Lung (tissue), 12 donors: ENCODE measurements around the gene ELL. TPM values are rescaled to one million over a fixed set of nuclear protein-coding genes. Genes with fewer than 3 reads are reported as not detected.

Experiments used
- ATAC-seq: fragments of 200-7000 bp; cut with Tn5 transposase; one replicate; pipeline ENCODE4 v1.9.1; 2020; ENCODE audit warnings: moderate number of reproducible peaks; ENCODE audit not compliant: insufficient read depth, low FRiP score
- DNase-seq, 3 donors: peaks; one replicate each; pipeline ENCODE4 v3.0.0-alpha.2; 2013 to 2017
- H3K27ac ChIP-seq, 2 donors: one replicate each; pipeline ENCODE4 v1.5.1; 2013; ENCODE audit warnings: mild to moderate bottlenecking in 2 of 2, moderate library complexity in 2 of 2, control low read depth in 1 of 2, inconsistent platforms in 1 of 2, low read depth in 1 of 2, low read length in 1 of 2
- H3K27me3 ChIP-seq, 3 donors: one replicate each; pipeline ENCODE4 v1.5.1; 2013; ENCODE audit warnings: low read length in 2 of 3; ENCODE audit not compliant: control insufficient read depth in 3 of 3, insufficient read depth in 3 of 3
- H3K36me3 ChIP-seq, 4 donors: one replicate each; pipeline ENCODE4 v1.5.1; 2013; ENCODE audit warnings: low read length in 4 of 4, mild to moderate bottlenecking in 1 of 4, moderate library complexity in 1 of 4; ENCODE audit not compliant: control insufficient read depth in 4 of 4, insufficient read depth in 4 of 4
- H3K4me1 ChIP-seq, 5 donors: one replicate each; pipeline ENCODE4 v1.5.1; 2013; ENCODE audit warnings: low read length in 5 of 5, mild to moderate bottlenecking in 2 of 5, moderate library complexity in 1 of 5; ENCODE audit not compliant: control insufficient read depth in 5 of 5, insufficient read depth in 5 of 5
- H3K4me3 ChIP-seq: one replicate; pipeline ENCODE4 v1.5.1; 2013; ENCODE audit warnings: mild to moderate bottlenecking, control low read depth, moderate library complexity
- H3K9ac ChIP-seq, 2 donors: one replicate each; pipeline ENCODE4 v1.5.1; 2013; ENCODE audit warnings: low read length in 2 of 2, control low read depth in 1 of 2; ENCODE audit not compliant: insufficient read depth in 1 of 2
- H3K9me3 ChIP-seq, 4 donors: one replicate each; pipeline ENCODE4 v1.5.1; 2013; ENCODE audit warnings: low read length in 3 of 4, mild to moderate bottlenecking in 1 of 4, moderate library complexity in 1 of 4; ENCODE audit not compliant: control insufficient read depth in 4 of 4, insufficient read depth in 3 of 4
- CTCF ChIP-seq: IDR thresholded peaks from 2 replicates; pipeline ENCODE4 v1.5.1; 2012; ENCODE audit warnings: mild to moderate bottlenecking; ENCODE audit errors: control extremely low read depth, extremely low read depth
- WGBS, 2 donors: extraction: QIAGEN DNeasy Blood & Tissue Kit; methylation state at CpG; one replicate each; pipeline ENCODE4 v1.1.7; 2013; 5-methylcytosine and 5-hydroxymethylcytosine counted together
- polyA plus RNA-seq, 2 donors: library from polyadenylated mRNA; stranded (reverse); fragments of 200-250 nt; gene quantifications; one replicate each; pipeline ENCODE4 v1.2.1, GENCODE V29; 2013
- total RNA-seq, 2 donors: library from RNA; depleted of rRNA in 1 of 2; stranded (reverse); fragments of >200 nt in 1 of 2; gene quantifications; one replicate each; pipeline ENCODE4 v1.2.1, GENCODE V29; 2014 to 2021
- donor health status: control.
- donor health status: control.
- donor health status: Bipolar disorder and iron deficiency.
- donor health status: healthy.
- donor health status: DM: yes; HTN: yes; CAD: no.

Gene ELL
- total and polyA plus RNA-seq, 4 donors = 9.3 to 26.8 (median 20.7) TPM

- WGBS, 2 donors = 88 to 90% methylated on average over 8 of the region's 8 CpGs
- Histone ChIP-seq H3K9me3 (no peaks in the 10 kb centered on the region), H3K4me3 (no peak overlapping the region), H3K36me3 (peaks cover 0 to 11% (median 0%) of the 10 kb centered on the region in 4 donors), H3K27ac (peak overlapping the region in 1 of 2 donors; percentile 44), H3K4me1 (peaks cover 0 to 24% (median 10%) of the 10 kb centered on the region in 5 donors), H3K27me3 (no peaks in the 10 kb centered on the region), H3K9ac (no peak overlapping the region)
- TF ChIP-seq CTCF = no peak
- ATAC-seq (no peak), DNase-seq (no peak)
These were observed 95.5 kb downstream of the ELL start for GRCh38 chr19:18426416-18426767.

- H3K9me3 ChIP-seq = no peaks in the 10 kb centered on the region
- H3K27ac ChIP-seq = peak overlapping the region; percentile 14 to 44
- ATAC-seq (no peak), DNase-seq (no peak)
- peaks cover 0 to 30% (median 16%) of the 10 kb centered on the region in 5 donors for H3K4me1 ChIP-seq
- no peak overlapping the region for H3K9ac ChIP-seq
- no peaks in the 10 kb centered on the region for H3K27me3 ChIP-seq
- peaks cover 0 to 8% (median 0%) of the 10 kb centered on the region in 4 donors for H3K36me3 ChIP-seq
- no peak overlapping the region for H3K4me3 ChIP-seq
- TF ChIP-seq CTCF = no peak
- 78 to 84% methylated on average over 17 to 18 of the region's 18 CpGs for WGBS, 2 donors
These were observed 96.1 kb downstream of the ELL start for GRCh38 chr19:18425515-18426415.

GRCh38 chr19:18424890-18425514 is 96.9 kb downstream of the ELL start:
- Histone ChIP-seq H3K27ac (no peak overlapping the region), H3K4me3 (no peak overlapping the region), H3K9ac (no peak overlapping the region), H3K36me3 (peaks cover 0 to 6% (median 0%) of the 10 kb centered on the region in 4 donors), H3K9me3 (no peaks in the 10 kb centered on the region), H3K27me3 (no peaks in the 10 kb centered on the region), H3K4me1 (peaks cover 0 to 36% (median 21%) of the 10 kb centered on the region in 5 donors)
- TF ChIP-seq CTCF = no peak
- ATAC-seq = no peak
- DNase-seq = no peak
- 88 to 93% methylated on average over 15 to 17 of the region's 17 CpGs for WGBS, 2 donors
